A549 (cell line): ENCODE results near the gene CCDC71L.

ENCODE experiments used
- CHD4 ChIP-seq: fragments of 200-600 bp; sonication (generic); IDR thresholded peaks from 2 replicates; pipeline ENCODE4 v1.6.1; 2016; ENCODE audit warnings: antibody characterized with exemption, mild to moderate bottlenecking, borderline replicate concordance
- CTCF ChIP-seq: fragments of >200 bp; sonication (Bioruptor Twin); formaldehyde crosslinking; IDR thresholded peaks from 3 replicates; pipeline ENCODE4 v1.5.1; 2016
- EP300 ChIP-seq, 2 experiments: fragments of >200 bp; sonication (Bioruptor Twin); formaldehyde crosslinking; IDR thresholded peaks; 2 replicates in 1 of 2; 3 replicates in 1 of 2; pipeline ENCODE4 v1.6.1; 2016 to 2017
- HDAC2 ChIP-seq: fragments of 200-600 bp; sonication (generic); IDR thresholded peaks from 2 replicates; pipeline ENCODE4 v1.6.1; 2016
- HES2 ChIP-seq: fragments of >200 bp; sonication (Bioruptor Twin); formaldehyde crosslinking; IDR thresholded peaks from 2 replicates; pipeline ENCODE4 v1.6.1; 2016
- KDM5A ChIP-seq: fragments of 200-600 bp; sonication (generic); IDR thresholded peaks from 2 replicates; pipeline ENCODE4 v1.6.1; 2016; ENCODE audit warnings: antibody characterized with exemption, mild to moderate bottlenecking
- MAFK ChIP-seq: fragments of 450-650 bp; IDR thresholded peaks from 2 replicates; pipeline ENCODE4 v1.6.1; 2014; ENCODE audit not compliant: partially characterized antibody
- MAX ChIP-seq: IDR thresholded peaks from 2 replicates; pipeline ENCODE4 v1.6.1; 2012
- NR3C1 ChIP-seq: fragments of >200 bp; sonication (Bioruptor Twin); formaldehyde crosslinking; IDR thresholded peaks from 3 replicates; pipeline ENCODE4 v1.6.1; 2017
- POLR2A ChIP-seq: IDR thresholded peaks from 2 replicates; pipeline ENCODE4 v1.6.1; 2012; ENCODE audit warnings: mild to moderate bottlenecking, low read length
- RCOR1 ChIP-seq: fragments of 150-350 bp; IDR thresholded peaks from 2 replicates; pipeline ENCODE4 v1.6.1; 2014; ENCODE audit warnings: antibody characterized with exemption, low read length, low read depth
- SREBF2 ChIP-seq: fragments of 450-650 bp; IDR thresholded peaks from 2 replicates; pipeline ENCODE4 v1.6.1; 2014; ENCODE audit warnings: mild to moderate bottlenecking, moderate library complexity
- TFCP2L1 ChIP-seq: fragments of 250-450 bp; sonication (Bioruptor Pico); IDR thresholded peaks from 2 replicates; pipeline ENCODE4 v1.5.0; 2021; ENCODE audit warnings: mild to moderate bottlenecking

- TF ChIP-seq MAFK (no peak), HES2 (no peak), POLR2A (no peak), KDM5A (no peak), HDAC2 (no peak), CTCF (no peak), CHD4 (no peak), EP300 (IDR thresholded peaks at IDR 0.05) (no peak), NR3C1 (no peak), RCOR1 (no peak), MAX (no peak), TFCP2L1 (CRISPR knock-in tag) (no peak), SREBF2 (no peak)
Measured at GRCh38 chr7:106630648-106631047, 30.3 kb downstream of the CCDC71L start.
